ENCODE data around the gene ATP5F1E.

Gene ATP5F1E

DNA sequence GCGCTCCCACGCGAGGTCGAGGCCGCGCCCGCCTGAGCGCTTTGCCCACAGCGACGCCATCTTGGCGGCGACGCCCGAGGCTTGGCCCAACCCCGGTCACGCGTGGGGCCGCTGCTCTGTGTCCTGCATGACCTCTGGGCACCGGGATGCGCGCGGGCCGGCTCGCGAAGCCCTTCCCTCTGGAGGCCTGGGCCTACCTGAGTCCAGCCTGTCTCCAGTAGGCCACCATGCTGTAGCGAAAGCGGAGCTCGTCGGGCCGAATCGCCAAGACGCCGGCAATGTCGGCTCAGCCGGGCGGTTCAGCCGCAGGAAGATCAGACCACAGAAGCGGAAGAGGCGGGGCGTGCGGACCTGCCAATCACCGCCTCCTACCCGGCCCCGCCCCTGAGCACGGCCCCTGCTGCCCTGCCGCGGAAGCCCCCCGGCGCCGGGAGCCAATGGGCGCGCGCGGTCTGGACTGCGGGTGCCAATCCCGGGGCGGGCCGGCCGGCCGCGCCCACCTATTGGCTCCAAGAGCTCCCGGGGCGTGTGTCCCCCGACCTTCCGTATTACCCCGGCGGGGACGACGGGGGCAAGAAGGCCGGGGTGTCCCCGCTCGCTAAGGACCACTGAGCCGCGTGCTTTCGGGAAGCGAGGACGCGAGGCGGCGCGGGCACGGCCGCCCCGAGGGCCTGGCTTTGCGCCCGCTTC, at the start of gene ATP5F1E:
Gene ATP5F1E (minus strand): TSS at position 313 of the 690 bp plus-strand sequence. CDS start 84 bp downstream, at position 229.
- DNase-seq: peak; percentile 95

- DNase-seq: no peak
Measured at GRCh38 chr20:59081036-59081435, 48.9 kb upstream of the ATP5F1E start.

- DNase-seq: peak; percentile 46
Measured at GRCh38 chr20:59078231-59078630, 46.1 kb upstream of the ATP5F1E start.

DNA sequence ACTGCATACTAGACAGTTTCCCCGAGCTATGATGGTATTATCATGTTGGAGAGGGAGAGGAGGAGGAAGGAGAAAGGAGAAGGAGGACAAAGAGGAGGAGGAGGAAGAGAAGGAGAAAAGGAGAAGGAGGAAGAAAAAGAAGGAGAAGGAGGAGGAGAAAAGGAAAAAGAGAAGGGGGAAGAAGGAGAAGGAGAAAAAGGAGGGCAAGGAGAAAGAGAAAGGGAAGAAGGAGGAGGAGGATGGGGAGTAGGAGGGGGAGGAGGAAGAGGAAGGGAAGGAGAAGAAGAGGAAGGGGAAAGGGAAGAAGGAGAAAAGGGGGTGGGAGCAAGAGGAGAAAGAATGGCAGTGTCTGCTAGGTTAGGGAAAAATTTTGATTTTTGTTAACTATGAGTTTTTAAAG, 45.6 kb upstream of the ATP5F1E start:
- DNase-seq: no peak

GRCh38 chr20:59075934-59076508, 43.9 kb upstream of the ATP5F1E start:
- no peak for DNase-seq

- no peak for DNase-seq
Measured at GRCh38 chr20:59074456-59074855, 42.3 kb upstream of the ATP5F1E start.

DNA sequence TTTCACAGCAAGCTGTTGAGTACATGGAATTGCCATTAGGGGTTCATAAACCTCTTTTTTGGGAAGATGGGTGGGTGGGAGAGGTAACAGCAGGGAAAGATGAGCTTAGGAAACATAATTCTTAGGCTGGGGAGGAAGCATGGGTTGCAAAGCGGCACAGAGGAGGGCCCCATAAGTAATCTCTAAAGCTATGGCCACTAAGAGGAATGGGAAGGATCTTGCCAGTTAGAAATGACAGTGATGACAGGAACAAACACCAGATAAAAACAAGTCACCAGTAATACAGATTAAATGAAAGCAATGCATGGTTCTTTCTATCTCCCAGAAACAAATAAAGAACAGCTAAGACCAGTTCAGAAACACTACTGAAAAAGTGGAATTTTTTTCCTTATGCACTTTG, 41.4 kb upstream of the ATP5F1E start:
- DNase-seq: no peak

GRCh38 chr20:59071216-59071615, 39.1 kb upstream of the ATP5F1E start:
- DNase-seq: no peak

DNA sequence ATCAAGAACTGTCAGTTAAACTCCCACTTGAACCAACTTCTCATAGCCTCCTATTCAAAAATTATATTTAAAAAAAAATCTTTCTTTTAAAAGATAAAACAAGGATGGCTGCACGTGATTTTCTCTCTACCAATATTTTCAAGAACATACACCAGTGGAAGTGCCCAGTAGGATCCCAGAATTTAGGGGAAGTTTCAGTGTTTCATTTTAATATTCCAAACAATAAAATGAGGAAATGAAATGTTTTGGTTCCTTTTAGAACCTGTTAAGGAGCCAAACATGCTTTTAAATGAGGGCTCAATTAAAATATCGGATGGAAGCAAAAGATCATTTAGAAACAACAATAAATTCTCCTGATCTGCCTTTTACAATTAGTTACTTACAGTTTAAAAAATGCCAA, 36.9 kb upstream of the ATP5F1E start:
- no peak for DNase-seq

GRCh38 chr20:59068534-59068933, 36.4 kb upstream of the ATP5F1E start:
- no peak for DNase-seq

DNA sequence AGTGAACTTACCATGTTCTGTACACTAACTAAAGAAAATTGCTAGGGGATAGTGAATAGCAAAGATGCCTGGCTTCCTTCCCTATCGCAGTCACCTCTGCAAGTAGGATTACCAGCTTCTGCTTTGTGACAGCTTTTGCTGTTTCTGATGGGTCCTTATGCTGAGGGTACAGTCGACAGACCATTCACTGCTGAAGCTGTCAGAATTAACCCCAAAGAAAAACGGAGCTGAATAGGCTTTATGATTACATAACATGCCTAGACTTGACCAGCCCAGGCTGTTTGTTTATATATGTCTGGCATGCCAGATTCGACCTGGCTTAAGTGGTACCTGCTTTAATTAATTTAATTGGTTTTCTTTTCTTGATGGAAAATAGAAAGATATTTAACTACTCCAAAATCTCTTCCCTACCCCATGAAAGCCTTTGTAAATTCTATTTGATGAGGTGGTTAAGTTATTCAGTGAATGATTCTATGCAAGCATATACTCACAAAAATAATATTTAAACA, 32.1 kb upstream of the ATP5F1E start:
- DNase-seq: peak; percentile 90

DNA sequence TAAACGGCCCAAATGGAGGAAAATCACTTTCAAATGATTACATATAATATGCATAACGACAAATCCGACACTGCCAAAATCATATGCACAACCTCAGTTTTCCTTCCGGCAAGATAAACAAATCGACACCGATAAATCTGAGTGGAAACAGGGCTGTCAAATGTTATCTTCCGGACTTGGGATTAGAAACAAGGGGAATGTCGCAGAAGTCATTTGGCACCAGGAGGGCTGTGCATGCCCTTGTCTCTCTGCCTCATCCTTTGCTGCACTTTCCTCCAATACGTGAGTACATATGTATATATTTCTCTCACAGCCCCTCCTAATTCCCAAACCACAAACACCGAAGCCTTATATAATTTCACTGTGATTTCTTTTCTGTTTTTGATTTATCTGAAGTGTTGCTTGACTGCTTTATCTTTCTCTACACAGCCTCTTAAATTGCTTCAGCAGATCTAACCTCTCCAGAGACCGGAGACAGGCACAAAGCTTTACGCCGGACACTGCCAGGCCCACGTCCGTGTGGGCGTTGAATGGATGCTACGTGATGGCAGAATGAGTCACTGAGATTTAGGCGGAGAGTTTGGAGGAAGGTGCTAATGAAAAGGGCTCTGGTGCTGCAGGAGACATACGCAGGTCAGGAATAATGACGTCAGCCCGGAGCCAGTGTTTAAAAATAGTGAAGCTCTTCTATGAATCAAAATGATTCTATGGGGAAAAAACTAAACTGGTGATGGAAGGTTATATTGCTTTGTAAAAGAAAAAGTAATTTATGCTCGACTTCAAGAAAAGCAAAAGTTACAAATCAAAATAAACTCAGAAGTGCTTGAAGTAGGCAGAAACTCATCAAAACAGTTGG, 31.5 kb upstream of the ATP5F1E start:
- no peak for DNase-seq

- peak; percentile 75 for DNase-seq
Measured at GRCh38 chr20:59062081-59062480, 29.9 kb upstream of the ATP5F1E start.

DNA sequence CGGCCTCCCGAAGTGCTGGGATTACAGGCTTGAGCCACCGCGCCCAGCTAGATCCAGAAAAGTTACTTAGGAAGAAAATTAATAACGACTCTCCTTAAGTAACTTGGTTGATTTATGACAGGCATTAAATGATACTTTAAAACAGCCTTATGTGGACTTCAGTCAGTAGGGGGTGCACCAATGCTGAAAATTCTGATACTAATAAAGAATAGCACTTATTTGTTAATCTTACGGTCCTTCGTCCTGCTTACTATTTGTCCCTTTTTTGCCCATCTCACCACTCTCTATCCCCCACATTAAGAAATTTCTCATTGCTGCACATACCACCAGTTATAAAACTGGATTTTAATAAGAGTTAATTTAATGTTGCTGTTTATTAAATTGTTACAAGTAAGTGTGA, 23.2 kb upstream of the ATP5F1E start:
- peak; percentile 11 for DNase-seq

DNA sequence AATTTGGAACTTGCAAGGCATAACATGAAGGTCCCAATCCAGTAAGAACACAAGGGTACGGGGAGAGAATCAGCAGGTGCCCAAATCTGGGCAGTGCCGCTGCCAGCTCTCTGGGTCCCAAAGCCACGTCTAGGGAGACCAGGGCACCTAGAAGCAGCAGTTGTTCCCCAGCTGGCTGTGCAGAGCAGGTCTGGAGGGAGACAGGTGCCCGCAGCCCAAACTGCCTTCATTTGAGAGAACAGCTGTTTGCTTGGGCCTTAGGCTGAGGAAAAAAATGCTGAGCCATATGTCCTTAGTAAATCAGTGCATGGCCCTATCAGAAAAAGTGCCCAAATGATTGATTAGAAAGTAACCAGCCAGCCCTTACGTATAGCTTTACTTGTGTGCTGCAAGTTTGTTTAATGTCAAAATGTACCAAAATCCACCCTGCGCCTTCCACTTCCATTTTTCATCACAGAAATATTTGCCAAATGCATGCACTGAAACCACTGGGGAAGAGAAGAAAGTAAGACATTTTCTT, 19.6 kb upstream of the ATP5F1E start:
- DNase-seq: no peak

GRCh38 chr20:59050437-59050836, 18.3 kb upstream of the ATP5F1E start:
- no peak for DNase-seq

DNA sequence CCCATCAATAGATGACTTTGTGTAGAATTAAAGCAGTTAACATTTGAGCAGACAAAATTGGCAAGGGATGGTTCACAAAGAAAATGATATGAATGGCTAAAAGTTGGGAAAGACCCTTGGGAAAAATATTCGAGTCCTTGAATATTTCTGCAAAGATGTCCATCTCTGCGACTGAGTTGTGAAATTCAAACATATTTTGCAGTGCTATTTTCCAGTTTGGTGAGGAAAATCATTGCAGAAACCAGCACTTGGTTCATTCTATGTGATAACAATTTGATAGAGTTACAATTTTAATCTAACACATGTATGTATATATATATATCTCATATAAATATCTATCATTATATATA, 16.5 kb upstream of the ATP5F1E start:
- DNase-seq: no peak

GRCh38 chr20:59047938-59048680, 16.0 kb upstream of the ATP5F1E start:
- no peak for DNase-seq

GRCh38 chr20:59046862-59047261, 14.7 kb upstream of the ATP5F1E start:
- DNase-seq: no peak

GRCh38 chr20:59044796-59045195, 12.7 kb upstream of the ATP5F1E start:
- no peak for DNase-seq

DNA sequence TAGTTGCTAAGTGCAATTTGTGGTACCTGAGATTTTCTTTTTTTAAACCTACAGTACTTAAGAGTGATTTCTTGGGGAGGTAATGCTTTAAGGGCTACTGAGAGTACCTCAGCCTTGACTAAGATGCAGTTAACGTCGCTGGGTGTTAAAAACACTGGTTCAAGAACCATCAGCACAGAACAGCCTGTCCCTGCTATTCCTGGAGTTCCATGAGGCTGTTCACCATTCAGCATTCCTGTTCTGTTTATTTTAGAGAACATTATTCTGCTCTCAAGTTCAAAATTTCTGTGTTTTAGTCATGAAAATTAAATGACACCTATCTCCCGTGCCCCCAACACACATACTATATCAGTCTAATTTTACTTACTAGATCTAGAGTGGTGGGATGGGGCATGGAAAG, 12.2 kb upstream of the ATP5F1E start:
- no peak for DNase-seq

DNA sequence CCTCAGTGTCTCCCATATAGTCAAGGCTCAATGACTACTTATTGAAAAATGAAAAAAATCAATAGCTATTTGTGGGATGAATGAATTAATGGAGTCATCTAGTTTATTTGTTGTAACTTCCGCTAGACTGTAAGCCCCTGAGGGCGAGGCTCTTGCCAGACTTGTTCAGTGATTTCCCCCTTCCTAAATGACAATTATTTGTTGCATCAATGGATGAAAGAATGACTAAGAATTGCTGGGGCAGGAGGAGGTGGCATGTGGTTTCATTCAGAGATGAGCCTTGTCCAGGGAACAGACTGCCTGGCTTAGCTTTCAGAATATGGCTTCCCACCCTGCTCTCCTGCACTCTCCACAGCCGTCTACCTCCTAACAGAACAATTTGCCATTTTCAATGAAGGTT, 11.6 kb upstream of the ATP5F1E start:
- no peak for DNase-seq
